Activated CD4-positive, alpha-beta T cell treated with anti-CD3 and anti-CD28 coated beads, Interleukin-2, amount 50 U/mL, for 48 hours (primary cell): ENCODE results near the gene PCED1B.
"Not testable (repeated sequence)": the region's sequence is repeated elsewhere in the genome, so short reads cannot be mapped to it uniquely, and the experiment has no call there.

Source experiments
- DNase-seq, 2 experiments: peaks; one replicate each; pipeline ENCODE4 v3.0.0-alpha.2; 2020

Gene PCED1B

GRCh38 chr12:47126246-47126645 lies 46.8 kb downstream of the PCED1B start:
- no peak for DNase-seq

DNA sequence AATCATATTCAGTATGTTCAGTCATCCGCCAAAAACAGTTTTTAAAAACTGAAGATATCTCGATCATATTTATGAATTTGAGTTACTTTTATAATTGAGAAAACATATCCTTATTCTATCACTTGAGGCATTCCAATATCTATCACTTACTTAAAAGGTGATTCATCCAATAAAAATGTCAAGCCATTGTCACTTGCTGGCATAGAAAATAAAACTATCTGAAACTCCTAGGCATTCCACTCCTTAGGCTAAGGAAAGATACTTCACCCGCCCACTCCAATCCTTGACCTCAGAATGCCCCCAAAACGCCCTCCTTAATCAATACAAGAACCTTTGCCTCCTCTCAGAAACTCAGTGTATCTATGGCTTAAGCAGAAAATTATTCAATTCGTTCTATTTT lies 51.6 kb downstream of the PCED1B start:
- DNase-seq, result no peak

GRCh38 chr12:47134005-47134404 lies 54.6 kb downstream of the PCED1B start:
- DNase-seq, result no peak

DNA sequence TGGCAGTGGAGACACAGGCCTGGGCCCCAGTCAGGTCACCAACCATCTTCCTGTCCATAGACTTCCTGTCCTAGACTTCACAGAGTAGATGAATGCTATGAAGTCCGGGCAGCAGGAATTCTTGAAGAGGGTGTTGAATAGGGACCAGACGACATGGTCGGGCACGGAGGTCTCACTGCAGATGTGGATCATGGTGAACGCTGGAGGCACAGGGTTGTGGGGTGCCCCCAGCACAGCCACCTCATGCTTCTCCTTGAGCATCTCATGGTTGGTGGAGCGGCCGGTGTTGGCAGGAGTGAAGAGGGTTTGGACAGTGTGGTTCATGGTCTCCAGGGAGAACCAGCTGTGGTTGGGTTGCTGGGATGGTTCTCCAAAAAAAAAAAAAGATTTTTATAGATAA lies 56.2 kb downstream of the PCED1B start:
- no peak for DNase-seq

- no peak for DNase-seq
These were observed 59.7 kb downstream of the PCED1B start for GRCh38 chr12:47139000-47139681.

DNA sequence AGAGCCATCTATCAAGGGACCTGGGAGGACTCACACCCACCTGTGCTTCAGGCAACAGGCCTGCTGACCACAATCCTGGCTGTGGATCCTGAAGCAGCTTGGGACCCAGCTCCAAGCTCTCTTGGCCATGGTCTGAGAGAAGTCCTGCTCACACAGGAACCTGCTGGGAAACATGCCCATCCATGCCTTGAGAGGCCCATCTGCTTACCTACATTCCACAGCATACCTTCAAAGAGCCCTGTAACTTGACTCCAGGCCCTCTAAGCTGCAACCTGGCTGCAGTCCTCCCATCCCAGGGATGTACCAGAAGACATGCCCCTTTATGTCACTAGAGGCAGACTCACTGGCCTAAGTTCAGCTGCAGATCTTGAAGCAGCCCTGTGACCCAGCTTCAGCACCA lies 62.0 kb downstream of the PCED1B start:
- no peak for DNase-seq

GRCh38 chr12:47144769-47145168 lies 65.3 kb downstream of the PCED1B start:
- DNase-seq, result no peak

DNA sequence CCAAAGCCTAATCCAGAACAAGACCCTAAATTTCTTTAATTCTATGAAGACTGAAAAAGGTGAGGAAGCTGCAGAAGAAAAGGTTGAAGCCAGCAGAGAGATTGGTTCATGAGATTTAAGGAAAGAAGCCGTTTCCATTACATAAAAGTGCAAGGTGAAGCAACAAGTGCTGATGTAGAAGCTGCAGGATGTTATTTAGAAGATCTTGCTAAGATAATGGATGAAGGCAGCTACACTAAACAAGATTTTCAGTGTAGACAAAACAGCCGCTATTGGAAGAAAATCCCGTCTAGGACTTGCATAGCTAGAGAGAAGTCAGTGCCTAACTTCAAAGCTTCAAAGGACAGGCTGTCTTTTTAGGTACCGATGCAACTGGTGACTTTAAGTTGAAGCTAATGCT lies 65.8 kb downstream of the PCED1B start:
- no peak for DNase-seq

DNA sequence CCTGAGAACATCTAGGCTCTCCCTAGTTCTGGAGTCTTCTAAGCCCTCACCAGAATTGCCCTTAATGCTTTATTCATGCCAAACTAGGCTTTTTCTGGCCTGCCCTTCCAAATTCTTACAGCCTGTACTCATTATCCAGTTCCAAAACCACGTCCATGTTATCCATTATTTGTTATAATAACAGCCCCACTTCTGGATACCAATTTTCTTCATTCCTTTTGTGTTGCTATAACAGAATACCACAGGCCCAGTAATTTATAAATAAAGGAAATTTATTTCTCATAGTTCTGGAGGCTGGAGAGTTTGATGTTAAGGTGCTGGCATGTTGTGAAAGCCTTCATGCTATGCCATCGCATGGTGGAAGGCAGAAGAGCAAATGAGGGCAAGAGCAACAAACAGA lies 68.3 kb downstream of the PCED1B start:
- no peak for DNase-seq

GRCh38 chr12:47149146-47149545 lies 69.7 kb downstream of the PCED1B start:
- no peak for DNase-seq

DNA sequence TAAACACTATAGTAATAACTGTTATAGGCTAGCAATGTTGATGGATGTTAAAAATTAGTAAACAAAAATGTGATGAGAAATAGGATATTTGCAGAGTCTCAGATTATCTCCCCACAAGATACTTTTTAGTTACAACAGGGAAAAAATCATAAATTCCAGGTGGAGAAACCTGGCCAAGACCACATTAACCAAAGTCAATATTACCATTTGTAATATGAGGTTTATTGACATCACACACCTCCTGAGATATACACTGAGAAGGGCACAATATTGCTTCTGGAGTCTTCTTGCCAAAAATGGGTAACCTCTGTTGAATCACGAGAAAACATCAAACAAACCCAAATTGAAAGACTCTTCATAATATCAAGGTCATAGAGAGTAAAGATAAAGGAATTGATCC lies 72.7 kb downstream of the PCED1B start:
- DNase-seq, result no peak

DNA sequence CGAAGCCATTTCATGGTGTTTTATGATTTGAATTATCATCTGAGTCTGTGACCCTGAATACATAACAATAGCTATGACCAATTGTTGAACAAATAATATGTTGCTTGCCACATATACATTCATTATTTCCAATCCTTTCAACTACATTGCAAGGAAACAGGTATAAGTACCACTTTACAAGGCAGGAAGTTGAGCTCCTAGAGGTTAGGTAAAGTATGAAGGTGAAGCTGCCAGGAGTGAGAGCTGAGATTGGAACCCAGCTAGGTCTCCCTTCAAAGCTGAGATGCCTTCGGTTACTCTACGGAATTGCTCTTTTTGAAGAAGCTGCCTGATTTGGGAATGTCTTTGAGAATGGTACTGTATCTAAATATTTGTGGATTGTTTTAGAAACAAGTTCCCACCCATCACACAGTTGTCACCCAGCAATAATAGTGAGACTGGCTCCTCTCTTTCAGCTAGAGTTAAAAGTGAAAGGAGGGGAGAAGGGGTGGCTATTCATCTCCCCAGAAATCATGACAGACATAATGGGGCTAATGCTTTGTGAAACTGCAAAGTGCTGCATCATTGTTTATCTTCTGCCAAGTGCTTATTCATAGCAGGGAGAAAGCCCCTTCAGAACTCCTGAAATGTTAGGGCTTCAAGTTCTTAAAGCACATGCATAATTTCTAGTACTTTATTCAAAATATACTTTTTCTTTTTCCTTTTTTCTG lies 76.2 kb downstream of the PCED1B start:
- no peak for DNase-seq

- DNase-seq, result no peak
These were observed 76.8 kb downstream of the PCED1B start for GRCh38 chr12:47156167-47156736.

DNA sequence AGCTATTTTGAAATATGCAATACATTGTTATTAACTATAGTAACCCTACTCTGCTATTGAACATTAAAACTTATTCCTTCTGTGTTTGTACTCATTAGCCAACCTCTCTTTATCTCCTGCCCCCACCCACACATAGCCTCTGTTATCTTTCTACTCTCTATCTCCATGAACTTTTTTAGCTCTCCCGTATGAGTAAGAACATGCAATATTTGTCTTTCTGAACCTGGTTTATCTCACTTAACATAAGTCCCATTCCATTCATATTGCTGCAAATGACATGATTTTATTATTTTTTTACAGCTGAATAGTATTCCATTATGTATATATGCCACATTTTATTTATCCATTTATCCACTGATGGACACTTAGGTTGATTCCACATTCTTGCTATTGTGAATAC lies 79.4 kb downstream of the PCED1B start:
- DNase-seq, result no peak

DNA sequence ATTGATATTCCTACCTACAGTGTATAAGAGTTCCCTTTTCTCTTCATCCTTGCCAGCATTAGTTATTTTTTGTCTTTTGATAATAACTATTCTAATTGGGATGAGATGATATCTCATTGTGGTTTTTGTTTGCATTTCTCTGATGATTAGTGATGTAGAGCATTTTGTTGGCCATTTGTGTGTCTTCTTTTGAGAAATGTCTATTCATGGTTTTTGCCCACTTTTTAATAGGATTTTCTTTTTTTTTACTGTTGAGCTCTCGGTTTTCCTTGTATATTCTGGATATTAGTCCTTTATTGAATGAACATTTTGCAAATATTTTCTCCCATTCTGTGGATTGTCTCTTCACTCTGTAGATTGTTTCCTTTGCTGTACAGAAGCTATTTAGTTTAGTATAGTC lies 79.9 kb downstream of the PCED1B start:
- no peak for DNase-seq

- DNase-seq, result no peak
These were observed 81.2 kb downstream of the PCED1B start for GRCh38 chr12:47160316-47161244.

GRCh38 chr12:47164116-47164515 lies 84.7 kb downstream of the PCED1B start:
- no peak for DNase-seq

GRCh38 chr12:47164724-47165439 lies 85.5 kb downstream of the PCED1B start:
- no peak for DNase-seq

GRCh38 chr12:47165934-47166333 lies 86.5 kb downstream of the PCED1B start:
- DNase-seq, result no peak

GRCh38 chr12:47166365-47166764 lies 86.9 kb downstream of the PCED1B start:
- DNase-seq, result no peak

GRCh38 chr12:47170281-47170680 lies 90.9 kb downstream of the PCED1B start:
- DNase-seq, result not testable (repeated sequence)

- DNase-seq, result no peak
These were observed 98.6 kb downstream of the PCED1B start for GRCh38 chr12:47178014-47178413.
